ENCODE results near the gene LRMDA. TPM values are rescaled to one million over a fixed set of nuclear protein-coding genes. Genes with fewer than 3 reads are reported as not detected.

LRMDA gene
- total RNA-seq, 2 experiments from 2014 or later = not detected

DNA sequence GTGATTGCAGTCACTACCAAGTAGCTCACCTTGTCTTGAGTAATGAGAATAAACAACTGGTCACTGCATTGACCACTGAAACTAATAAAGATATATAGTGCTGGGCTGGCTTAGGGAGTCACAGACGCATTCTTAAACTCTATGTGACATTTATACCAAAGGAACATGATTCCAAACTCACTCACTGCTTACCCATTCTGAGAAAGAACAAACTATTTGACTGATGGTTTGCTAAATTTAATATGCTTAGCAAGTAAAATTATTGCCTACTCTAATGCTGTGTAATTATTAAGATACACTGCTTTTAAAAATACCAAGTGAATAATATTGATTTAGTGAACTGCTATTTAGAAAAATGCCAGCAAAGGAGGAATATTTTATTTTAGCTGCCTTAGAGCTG is 191.1 kb downstream of the LRMDA start:
- no peaks in the 10 kb centered on the region for H3K4me1 ChIP-seq (ENCODE audit: insufficient read depth, low read length, poor library complexity, severe bottlenecking)
- H3K79me2 ChIP-seq (ENCODE audit: insufficient read depth, low read depth, low read length) = no peaks in the 10 kb centered on the region
- H3K36me3 ChIP-seq (ENCODE audit: insufficient read depth, low read length) = no peaks in the 10 kb centered on the region
- no peak overlapping the region for H3K4me3 ChIP-seq (ENCODE audit: low read depth, low read length, poor library complexity, severe bottlenecking)
- no peaks in the 10 kb centered on the region for H3K9me2 ChIP-seq (ENCODE audit: insufficient read depth, low read length)
- no peaks in the 10 kb centered on the region for H4K20me1 ChIP-seq (ENCODE audit: insufficient read depth, low read length)
- ChIA-PET POLR2A (interaction anchor here (1.0 to 1.1 kb wide), 2 partner anchors 13 to 358 kb away, joined by 3 read pairs; no protein-coding TSS in a partner anchor), CTCF (ENCODE audit: unreplicated experiment) (no interaction called here)
- no peak overlapping the region for H3K4me2 ChIP-seq (ENCODE audit: low read length)
- no TSS peak for BruUV-seq (replicated peaks)
- H3K9me3 ChIP-seq (ENCODE audit: low read length) = no peaks in the 10 kb centered on the region
- no peak overlapping the region for H2AFZ ChIP-seq (ENCODE audit: low read length)
- intact Hi-C loops (cut with micrococcal nuclease; ENCODE audit: unreplicated experiment) = no loop called here
- no peak for DNase-seq (ENCODE audit: low spot score)
- TF ChIP-seq EZH2phosphoT487 (IDR thresholded peaks at IDR 0.05; ENCODE audit: borderline replicate concordance, low read depth, low read length) = no peak
- TF ChIP-seq, protein P1, sequence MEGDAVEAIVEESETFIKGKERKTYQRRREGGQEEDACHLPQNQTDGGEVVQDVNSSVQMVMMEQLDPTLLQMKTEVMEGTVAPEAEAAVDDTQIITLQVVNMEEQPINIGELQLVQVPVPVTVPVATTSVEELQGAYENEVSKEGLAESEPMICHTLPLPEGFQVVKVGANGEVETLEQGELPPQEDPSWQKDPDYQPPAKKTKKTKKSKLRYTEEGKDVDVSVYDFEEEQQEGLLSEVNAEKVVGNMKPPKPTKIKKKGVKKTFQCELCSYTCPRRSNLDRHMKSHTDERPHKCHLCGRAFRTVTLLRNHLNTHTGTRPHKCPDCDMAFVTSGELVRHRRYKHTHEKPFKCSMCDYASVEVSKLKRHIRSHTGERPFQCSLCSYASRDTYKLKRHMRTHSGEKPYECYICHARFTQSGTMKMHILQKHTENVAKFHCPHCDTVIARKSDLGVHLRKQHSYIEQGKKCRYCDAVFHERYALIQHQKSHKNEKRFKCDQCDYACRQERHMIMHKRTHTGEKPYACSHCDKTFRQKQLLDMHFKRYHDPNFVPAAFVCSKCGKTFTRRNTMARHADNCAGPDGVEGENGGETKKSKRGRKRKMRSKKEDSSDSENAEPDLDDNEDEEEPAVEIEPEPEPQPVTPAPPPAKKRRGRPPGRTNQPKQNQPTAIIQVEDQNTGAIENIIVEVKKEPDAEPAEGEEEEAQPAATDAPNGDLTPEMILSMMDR (conservative IDR thresholded peaks at IDR 0.05; ENCODE audit: low read length) = no peak
- H3K27ac ChIP-seq (ENCODE audit: low read depth, low read length, poor library complexity, severe bottlenecking) = no peak overlapping the region

DNA sequence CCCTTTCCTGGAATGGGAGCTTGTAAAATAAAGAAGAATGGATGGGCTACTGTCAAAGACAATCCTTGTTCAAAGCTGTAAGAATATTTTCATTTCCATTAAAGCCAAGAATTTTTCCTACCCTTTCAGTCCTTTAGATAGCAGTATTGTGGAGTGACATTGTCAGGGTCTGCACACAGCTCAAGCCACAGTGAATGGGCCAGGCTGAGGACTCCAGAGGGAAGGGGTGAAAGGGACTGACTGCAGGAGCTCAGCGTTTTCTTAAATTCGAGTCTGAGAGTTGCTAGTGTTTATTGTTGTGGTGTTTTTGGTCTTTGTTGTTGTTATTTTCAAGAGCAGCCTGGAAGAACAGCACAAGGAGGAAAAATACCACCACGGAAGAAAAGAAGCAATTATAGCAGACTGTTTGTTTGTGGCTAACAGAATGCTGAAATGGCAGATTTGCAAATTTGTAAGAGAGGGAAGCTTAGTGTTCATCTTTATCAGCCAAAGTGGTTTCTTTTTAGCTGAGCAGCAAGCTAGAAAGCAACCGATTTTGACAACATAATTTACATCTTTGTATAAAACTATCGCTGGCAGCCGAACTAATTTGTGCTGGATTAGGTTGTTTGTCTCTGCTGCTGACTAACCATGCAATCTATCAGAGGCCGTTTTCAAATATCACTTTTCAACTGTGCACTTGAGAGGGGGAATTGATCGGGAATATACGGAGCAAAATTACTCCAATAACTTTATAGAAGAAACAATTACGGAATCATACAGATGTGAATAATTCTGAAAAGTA is 192.1 kb downstream of the LRMDA start:
- H3K36me3 ChIP-seq (ENCODE audit: insufficient read depth, low read length) = no peaks in the 10 kb centered on the region
- H3K9me2 ChIP-seq (ENCODE audit: insufficient read depth, low read length) = no peaks in the 10 kb centered on the region
- no peak overlapping the region for H3K27ac ChIP-seq (ENCODE audit: low read depth, low read length, poor library complexity, severe bottlenecking)
- ChIA-PET POLR2A (interaction anchor here (1.1 kb wide), 1 partner anchor 359 kb away, joined by 3 read pairs; no protein-coding TSS in a partner anchor), CTCF (ENCODE audit: unreplicated experiment) (no interaction called here)
- no peak overlapping the region for H3K4me2 ChIP-seq (ENCODE audit: low read length)
- no peak overlapping the region for H2AFZ ChIP-seq (ENCODE audit: low read length)
- H3K79me2 ChIP-seq (ENCODE audit: insufficient read depth, low read depth, low read length) = no peaks in the 10 kb centered on the region
- no peak for DNase-seq (ENCODE audit: low spot score)
- H4K20me1 ChIP-seq (ENCODE audit: insufficient read depth, low read length) = no peaks in the 10 kb centered on the region
- intact Hi-C loops (cut with micrococcal nuclease; ENCODE audit: unreplicated experiment) = no loop called here
- TF ChIP-seq, protein P1 (conservative IDR thresholded peaks at IDR 0.05; ENCODE audit: low read length) = no peak
- no peaks in the 10 kb centered on the region for H3K9me3 ChIP-seq (ENCODE audit: low read length)
- no peaks in the 10 kb centered on the region for H3K4me1 ChIP-seq (ENCODE audit: insufficient read depth, low read length, poor library complexity, severe bottlenecking)
- no peak overlapping the region for H3K4me3 ChIP-seq (ENCODE audit: low read depth, low read length, poor library complexity, severe bottlenecking)
- no TSS peak for BruUV-seq (replicated peaks)

DNA sequence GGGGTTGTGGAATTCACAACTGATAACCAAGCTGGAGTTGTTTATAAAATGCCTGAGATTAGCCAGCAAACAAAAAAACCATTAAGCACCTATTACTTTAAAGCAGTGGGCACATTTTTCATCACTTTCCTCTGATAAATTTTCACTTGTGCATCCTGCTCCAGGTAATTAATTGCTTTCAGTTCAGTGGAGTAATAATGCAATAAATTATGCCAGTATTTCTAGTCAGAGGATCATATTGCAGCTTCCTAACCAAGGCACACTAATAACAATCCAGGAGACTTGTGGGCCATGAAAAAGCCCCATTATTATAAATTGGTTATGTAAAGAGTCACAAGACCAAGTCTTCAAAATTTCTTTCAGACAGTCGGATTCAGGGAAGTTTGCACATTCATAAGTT is 193.2 kb downstream of the LRMDA start:
- Histone ChIP-seq H3K9me2 (ENCODE audit: insufficient read depth, low read length) (no peaks in the 10 kb centered on the region), H3K4me2 (ENCODE audit: low read length) (no peak overlapping the region), H3K27ac (ENCODE audit: low read depth, low read length, poor library complexity, severe bottlenecking) (no peak overlapping the region), H3K36me3 (ENCODE audit: insufficient read depth, low read length) (no peaks in the 10 kb centered on the region), H3K4me3 (ENCODE audit: low read depth, low read length, poor library complexity, severe bottlenecking) (no peak overlapping the region), H3K79me2 (ENCODE audit: insufficient read depth, low read depth, low read length) (no peaks in the 10 kb centered on the region), H2AFZ (ENCODE audit: low read length) (no peak overlapping the region), H3K4me1 (ENCODE audit: insufficient read depth, low read length, poor library complexity, severe bottlenecking) (no peaks in the 10 kb centered on the region), H4K20me1 (ENCODE audit: insufficient read depth, low read length) (no peaks in the 10 kb centered on the region), H3K9me3 (ENCODE audit: low read length) (no peaks in the 10 kb centered on the region)
- intact Hi-C loops (cut with micrococcal nuclease; ENCODE audit: unreplicated experiment) = no loop called here
- POLR2A ChIA-PET = no interaction called here
- CTCF ChIA-PET (ENCODE audit: unreplicated experiment) = no interaction called here
- TF ChIP-seq, protein P1 (conservative IDR thresholded peaks at IDR 0.05; ENCODE audit: low read length) = no peak
- no peak for TF ChIP-seq EZH2phosphoT487 (IDR thresholded peaks at IDR 0.05; ENCODE audit: borderline replicate concordance, low read depth, low read length)
- no peak for DNase-seq (ENCODE audit: low spot score)
- BruUV-seq (replicated peaks) = no TSS peak

Measured in OCI-LY7 (cell line).